GM13977 (cell line): ENCODE data around the gene PLEKHA6.

ENCODE experiments used
- DNase-seq: peaks from one replicate; pipeline ENCODE4 v3.0.0; 2012; ENCODE audit warnings: low spot score
- in situ Hi-C: fragments of 300-500 bp; cut with MboI; formaldehyde crosslinking; loops from one replicate; pipeline ENCODE4 v1.12.0; 2022; ENCODE audit warnings: low sequenced_read_pairs, low pct_unique_long_range_greater_than_20kb, mixed read lengths, inconsistent platforms; ENCODE audit not compliant: unreplicated experiment
- TF ChIP-seq, protein P1 (sequence below): IDR thresholded peaks from 2 replicates; pipeline ENCODE4 v1.5.1; 2012; ENCODE audit warnings: mild to moderate bottlenecking, control low read depth; ENCODE audit not compliant: insufficient read depth; ENCODE audit errors: extremely low read depth, missing control alignments

The PLEKHA6 gene

DNA sequence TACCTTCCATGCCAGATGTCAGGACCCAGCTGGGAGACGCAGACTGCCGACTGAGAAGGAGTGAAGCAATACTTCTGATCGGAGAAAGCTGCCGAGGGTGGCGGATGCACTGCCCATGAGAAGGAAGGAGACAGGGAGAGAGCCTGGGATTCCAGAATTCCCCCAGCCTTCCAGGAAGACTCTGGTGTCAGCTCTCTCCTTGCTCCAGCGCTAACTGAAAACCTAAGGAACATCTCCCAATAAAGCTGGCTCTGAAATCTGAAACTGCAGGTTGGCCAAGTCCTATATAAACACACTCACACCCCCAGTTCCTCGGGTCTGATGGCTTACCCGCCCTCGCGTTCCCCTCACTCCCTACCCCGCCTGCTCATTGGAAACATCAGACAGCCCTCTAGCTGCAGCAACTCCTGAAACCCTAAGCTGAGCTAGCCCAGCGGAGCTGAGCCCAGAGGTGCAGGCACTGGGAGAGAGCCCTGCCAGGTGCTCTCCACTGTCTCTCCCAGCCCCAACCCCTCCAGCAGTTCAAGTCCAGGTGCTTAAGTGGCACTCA, 52.3 kb downstream of the PLEKHA6 start:
- TF ChIP-seq, protein P1, sequence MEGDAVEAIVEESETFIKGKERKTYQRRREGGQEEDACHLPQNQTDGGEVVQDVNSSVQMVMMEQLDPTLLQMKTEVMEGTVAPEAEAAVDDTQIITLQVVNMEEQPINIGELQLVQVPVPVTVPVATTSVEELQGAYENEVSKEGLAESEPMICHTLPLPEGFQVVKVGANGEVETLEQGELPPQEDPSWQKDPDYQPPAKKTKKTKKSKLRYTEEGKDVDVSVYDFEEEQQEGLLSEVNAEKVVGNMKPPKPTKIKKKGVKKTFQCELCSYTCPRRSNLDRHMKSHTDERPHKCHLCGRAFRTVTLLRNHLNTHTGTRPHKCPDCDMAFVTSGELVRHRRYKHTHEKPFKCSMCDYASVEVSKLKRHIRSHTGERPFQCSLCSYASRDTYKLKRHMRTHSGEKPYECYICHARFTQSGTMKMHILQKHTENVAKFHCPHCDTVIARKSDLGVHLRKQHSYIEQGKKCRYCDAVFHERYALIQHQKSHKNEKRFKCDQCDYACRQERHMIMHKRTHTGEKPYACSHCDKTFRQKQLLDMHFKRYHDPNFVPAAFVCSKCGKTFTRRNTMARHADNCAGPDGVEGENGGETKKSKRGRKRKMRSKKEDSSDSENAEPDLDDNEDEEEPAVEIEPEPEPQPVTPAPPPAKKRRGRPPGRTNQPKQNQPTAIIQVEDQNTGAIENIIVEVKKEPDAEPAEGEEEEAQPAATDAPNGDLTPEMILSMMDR, result no peak
- no peak for DNase-seq
- in situ Hi-C loops, result no loop called here

DNA sequence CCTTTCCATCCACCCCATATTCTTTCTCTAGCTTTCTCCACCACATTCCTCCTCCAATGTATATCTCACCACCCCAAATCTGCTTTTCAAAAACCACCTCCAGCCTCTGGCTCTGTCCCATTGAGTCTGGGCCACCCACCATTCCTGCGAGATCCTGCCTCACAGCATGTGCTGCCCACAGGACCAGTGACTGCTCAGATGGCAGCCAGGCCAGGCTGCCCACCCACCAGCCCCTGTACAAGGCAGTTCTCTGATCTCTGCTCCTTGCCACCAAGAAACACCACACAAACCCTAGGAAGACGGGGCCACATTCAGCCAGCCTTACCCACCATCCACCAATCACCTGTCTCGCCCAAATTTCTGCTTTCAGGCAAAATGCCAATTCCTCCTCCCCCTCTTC, 53.7 kb downstream of the PLEKHA6 start:
- TF ChIP-seq, protein P1, result no peak
- in situ Hi-C loops, result no loop called here
- DNase-seq, result no peak

DNA sequence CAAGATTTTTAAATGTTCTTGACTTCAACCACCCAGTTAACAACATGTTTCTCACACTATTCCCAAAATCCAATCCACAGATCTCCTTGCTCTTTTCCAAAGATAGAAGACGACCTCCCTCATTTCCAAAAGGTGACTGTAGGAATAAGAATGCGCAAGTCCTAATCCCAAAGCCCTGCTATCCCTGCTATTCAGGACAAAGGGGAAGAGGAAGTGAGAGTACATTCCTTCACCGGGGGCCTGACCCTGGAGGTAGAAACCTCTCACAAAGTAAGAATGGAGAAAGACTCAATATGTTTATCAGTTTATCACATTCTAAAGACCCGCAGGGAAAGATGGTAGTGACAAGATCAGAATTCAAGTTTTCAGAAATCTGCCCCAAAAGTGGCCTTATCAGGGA, 55.7 kb downstream of the PLEKHA6 start:
- no peak for DNase-seq
- TF ChIP-seq, protein P1, result no peak
- in situ Hi-C loops, result no loop called here

DNA sequence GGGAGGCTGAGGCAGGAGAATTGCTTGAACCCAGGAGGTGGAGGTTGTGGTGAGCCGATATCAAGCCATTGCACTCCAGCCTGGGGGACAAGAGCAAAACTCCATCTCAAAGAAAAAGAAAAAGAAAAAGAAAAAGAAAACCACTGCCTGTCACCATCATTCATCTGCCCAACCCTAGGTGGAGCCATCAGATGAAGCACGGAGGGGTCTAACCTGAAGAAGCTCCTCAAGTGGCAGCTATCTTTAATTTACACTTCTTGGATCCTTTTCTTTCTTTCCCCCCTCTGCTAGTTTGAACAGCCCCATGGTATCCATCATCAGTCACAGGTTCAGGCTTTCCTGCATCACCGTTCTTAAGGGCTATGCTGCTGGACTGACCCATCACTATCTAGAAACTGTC, 57.0 kb downstream of the PLEKHA6 start:
- in situ Hi-C loops, result no loop called here
- no peak for DNase-seq
- TF ChIP-seq, protein P1, result no peak

DNA sequence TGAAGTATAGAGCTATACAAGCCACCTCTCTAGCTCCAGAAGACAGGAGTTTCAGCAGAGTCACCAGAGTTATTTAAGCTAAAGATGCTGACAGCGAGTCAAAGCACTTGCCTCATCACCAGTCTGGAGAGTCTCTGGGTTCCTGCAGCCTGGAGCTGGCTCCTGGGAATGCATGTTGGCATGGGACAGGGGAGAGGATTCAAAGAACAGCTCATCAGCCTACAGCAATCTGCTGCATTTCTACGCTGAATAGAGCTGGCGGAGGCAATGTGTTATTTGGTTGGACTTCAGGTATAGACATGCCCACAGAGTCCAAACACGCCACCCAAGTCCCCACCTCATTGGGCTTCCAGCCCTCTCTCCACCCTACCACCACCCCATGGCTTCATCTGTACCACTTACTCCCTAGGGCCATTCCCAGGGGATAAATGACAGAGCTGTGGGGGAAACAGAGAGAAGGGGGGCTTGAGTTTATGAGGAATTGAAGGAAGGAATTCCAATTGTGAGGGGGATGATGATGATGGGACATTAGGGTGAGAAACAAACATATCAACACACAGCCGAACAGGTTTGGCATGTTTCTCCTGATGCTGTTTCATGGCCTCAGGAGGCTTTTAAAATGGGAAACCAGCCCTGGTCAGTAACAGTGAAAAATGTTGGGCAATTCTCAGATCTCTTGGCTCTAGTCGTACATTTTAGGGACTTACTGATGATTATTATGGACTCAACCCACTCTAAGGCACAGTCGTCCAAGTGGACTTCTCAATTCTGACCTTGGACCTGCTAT, 58.4 kb downstream of the PLEKHA6 start:
- in situ Hi-C loops, result no loop called here
- TF ChIP-seq, protein P1, result no peak
- no peak for DNase-seq

DNA sequence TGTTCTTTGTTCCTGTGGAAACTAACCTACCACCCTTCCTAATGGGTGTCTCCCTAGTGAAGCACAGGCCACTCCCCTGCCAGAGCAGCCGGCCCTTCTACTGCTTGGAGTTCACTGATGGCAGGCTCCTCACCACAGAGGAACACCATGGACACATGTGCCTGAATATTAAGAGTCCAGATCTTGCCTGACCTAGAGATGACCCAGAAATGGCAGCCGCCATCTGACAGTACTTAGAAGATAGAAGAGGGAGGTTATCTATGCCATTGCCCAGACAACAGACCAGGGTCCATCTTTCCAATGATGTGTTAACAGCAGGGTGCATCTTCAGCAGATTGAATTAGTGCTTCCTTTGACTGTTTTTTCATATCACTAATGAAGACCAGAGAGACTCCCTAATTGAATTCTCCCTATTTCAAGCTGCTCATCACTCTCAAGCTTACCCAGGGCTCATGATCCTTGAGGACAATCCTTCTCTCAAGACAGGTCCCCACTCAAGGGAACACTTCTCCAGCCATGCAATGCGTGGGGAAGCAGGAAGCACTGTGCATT, 59.8 kb downstream of the PLEKHA6 start:
- no peak for DNase-seq
- TF ChIP-seq, protein P1, result no peak
- in situ Hi-C loops, result no loop called here
